K562 (cell line): ENCODE data around the gene POLD4. TPM values are rescaled to one million over a fixed set of nuclear protein-coding genes. Genes with fewer than 3 reads are reported as not detected.

Source experiments
- CBX8 ChIP-seq: fragments of 200-600 bp; sonication (generic); IDR thresholded peaks from 2 replicates; pipeline ENCODE4 v1.6.1; 2012; ENCODE audit warnings: borderline replicate concordance, mixed run types, low read depth, mild to moderate bottlenecking, moderate library complexity, mixed read lengths, low read length, control low read depth, inconsistent platforms; ENCODE audit not compliant: poor library complexity, severe bottlenecking; ENCODE audit errors: extremely low read depth
- FOXJ3 ChIP-seq: sonication (generic); formaldehyde crosslinking; IDR thresholded peaks from 2 replicates; pipeline ENCODE4 v1.4.0; 2020; ENCODE audit warnings: mild to moderate bottlenecking, missing genetic modification reagents
- HNRNPL ChIP-seq: fragments of 200-400 bp; formaldehyde crosslinking; IDR thresholded peaks from 2 replicates; pipeline ENCODE4 v1.6.1; 2017; ENCODE audit warnings: low read depth, mild to moderate bottlenecking, low read length
- ILF3 ChIP-seq: fragments of 450-650 bp; IDR thresholded peaks from 2 replicates; pipeline ENCODE4 v1.6.1; 2018; ENCODE audit warnings: antibody characterized with exemption, mild to moderate bottlenecking, moderate library complexity, borderline replicate concordance
- KLF13 ChIP-seq: fragments of 450-650 bp; IDR thresholded peaks from 2 replicates; pipeline ENCODE4 v1.6.1; 2016; ENCODE audit warnings: missing genetic modification characterization, low read depth, mild to moderate bottlenecking, missing compliant biosample characterization, moderate library complexity, borderline replicate concordance
- MTA1 ChIP-seq: fragments of 450-650 bp; IDR thresholded peaks from 2 replicates; pipeline ENCODE4 v1.6.1; 2017; ENCODE audit warnings: borderline replicate concordance
- PHTF2 ChIP-seq: fragments of 250-450 bp; sonication (Bioruptor Pico); IDR thresholded peaks from 2 replicates; pipeline ENCODE4 v1.5.0; 2021; ENCODE audit warnings: mild to moderate bottlenecking
- PPARD ChIP-seq: fragments of 250-450 bp; sonication (Bioruptor Pico); IDR thresholded peaks from 2 replicates; pipeline ENCODE4 v1.8.0; 2022; ENCODE audit warnings: inconsistent platforms, mild to moderate bottlenecking, moderate library complexity
- RFX7 ChIP-seq: fragments of 250-450 bp; sonication (Bioruptor Pico); IDR thresholded peaks from 2 replicates; pipeline ENCODE4 v1.5.1; 2021; ENCODE audit warnings: mild to moderate bottlenecking
- SIN3A ChIP-seq, 2 experiments: fragments of 150-350 bp in 1 of 2; IDR thresholded peaks; 2 replicates each; pipeline ENCODE4 v1.6.1; 2011 to 2016; ENCODE audit warnings: borderline replicate concordance in 2 of 2, low read depth in 2 of 2, low read length in 2 of 2, mild to moderate bottlenecking in 2 of 2, moderate library complexity in 2 of 2; ENCODE audit not compliant: control insufficient read depth in 1 of 2
- STAT5B ChIP-seq: fragments of 250-450 bp; sonication (Bioruptor Pico); IDR thresholded peaks from 2 replicates; pipeline ENCODE4 v1.8.0; 2021; ENCODE audit warnings: mild to moderate bottlenecking, inconsistent platforms
- TRIM25 ChIP-seq: fragments of 450-650 bp; IDR thresholded peaks from 2 replicates; pipeline ENCODE4 v1.7.0; 2016; ENCODE audit warnings: borderline replicate concordance
- UBTF ChIP-seq, 2 experiments: IDR thresholded peaks; 2 replicates each; pipeline ENCODE4 v1.6.1; 2012; ENCODE audit warnings: improper control_type of control experiment in 2 of 2, low read depth in 2 of 2, low read length in 2 of 2, borderline replicate concordance in 1 of 2
- ZNF133 ChIP-seq: fragments of 250-450 bp; sonication (Bioruptor Pico); IDR thresholded peaks from 2 replicates; pipeline ENCODE4 v1.4.0; 2020; ENCODE audit warnings: mild to moderate bottlenecking
- ZNF197 ChIP-seq: fragments of 200-800 bp; sonication (Bioruptor generic); IDR thresholded peaks from 2 replicates; pipeline ENCODE4 v1.6.1; 2016; ENCODE audit warnings: low read depth, missing genetic modification characterization, missing compliant biosample characterization
- polyA plus RNA-seq, 8 experiments: library from polyadenylated mRNA; depleted of rRNA in 4 of 8; stranded (reverse) in 5 of 8; unstranded in 3 of 8; fragments of >200 nt; fragmentation: Nextera tagmentation in 2 of 8; fragmentation: Illumina TruSeq in 1 of 8; extraction: Ambion mirVana in 2 of 8; extraction: Trizol in 1 of 8; gene quantifications; 2 replicates each; pipeline versions ENCODE4 v1.2.1 to v1.2.3, GENCODE V29; 2011 to 2014; ENCODE audit warnings: inconsistent platforms in 1 of 8, missing spikeins in 1 of 8
- total RNA-seq, 7 experiments: library from RNA; depleted of rRNA in 6 of 7; stranded (reverse); fragments of >200 nt in 6 of 7; fragmentation: Illumina TruSeq in 2 of 7; extraction: Trizol in 2 of 7; gene quantifications; 2 replicates each; pipeline versions ENCODE4 v1.2.1 to v1.2.3, GENCODE V29; 2011 to 2021; ENCODE audit warnings: low replicate concordance in 1 of 7

POLD4 gene
- total and polyA plus RNA-seq, 9 of the 15 experiments (the other 6 are each of a cell fraction or from before 2014, with no cell fraction given) = 5.8 to 64.5 (median 18.3) TPM

GRCh38 chr11:67353317-67354074 lies at the start of gene POLD4 (continued):
- no peak for TF ChIP-seq PPARD (CRISPR knock-in tag)
- TF ChIP-seq PHTF2 = no peak
- no peak for TF ChIP-seq FOXJ3 (CRISPR knock-in tag)
- TF ChIP-seq CBX8 = no peak
- TF ChIP-seq TRIM25 = no peak
- TF ChIP-seq STAT5B (CRISPR knock-in tag) = no peak
- TF ChIP-seq KLF13 = no peak
- no peak for TF ChIP-seq HNRNPL
- TF ChIP-seq UBTF (IDR thresholded peaks at IDR 0.05; ENCODE audit: borderline replicate concordance in 1 of 2, low read depth in 2 of 2, low read length in 2 of 2) = peak in 1 of 2 experiments; percentile 28; a peak in 1 of 4 replicates
- no peak for TF ChIP-seq ZNF197 (CRISPR knock-in tag)
- no peak for TF ChIP-seq RFX7 (CRISPR knock-in tag)
- TF ChIP-seq MTA1 = 0 out of 2 replicates have a peak, but pooled peaks have one; percentile 2
- no peak for TF ChIP-seq ILF3
- TF ChIP-seq SIN3A (IDR thresholded peaks at IDR 0.05; ENCODE audit: borderline replicate concordance in 2 of 2, control insufficient read depth in 1 of 2, low read depth in 2 of 2, low read length in 2 of 2) = peak in 1 of 2 experiments; percentile 57; a peak in 1 of 4 replicates
- no peak for TF ChIP-seq ZNF133
